GM18519 (cell line): ENCODE data around the gene SMO.

Experiments
- ATAC-seq: cut with Tn5 transposase; IDR thresholded peaks from one replicate; pipeline ENCODE4 v1.9.1; 2021; ENCODE audit warnings: mild to moderate bottlenecking, moderate library complexity; ENCODE audit not compliant: unreplicated experiment, low FRiP score

The SMO gene

GRCh38 chr7:129188372-129188891 lies at the start of gene SMO:
Gene SMO (plus strand): TSS chr7:129188633. CDS start chr7:129189152, 519 bp downstream.
- no peak for ATAC-seq

GRCh38 chr7:129143724-129144094 lies 44.7 kb upstream of the SMO start:
- ATAC-seq: no peak

- ATAC-seq: peak; percentile 60
Observed at GRCh38 chr7:129144095-129144833, 44.2 kb upstream of the SMO start, which contains the start of gene TSPAN33. Gene TSPAN33 (plus strand): TSS chr7:129144707. CDS start chr7:129144981, 274 bp downstream.

- ATAC-seq: peak; percentile 20
Observed at GRCh38 chr7:129144834-129145668, 43.4 kb upstream of the SMO start.

GRCh38 chr7:129146237-129146979 lies 42.0 kb upstream of the SMO start:
- ATAC-seq: peak; percentile 38

GRCh38 chr7:129147731-129148130 lies 40.7 kb upstream of the SMO start:
- no peak for ATAC-seq

GRCh38 chr7:129149511-129149910 lies 38.9 kb upstream of the SMO start:
- no peak for ATAC-seq

- no peak for ATAC-seq
Observed at GRCh38 chr7:129150199-129150996, 38.0 kb upstream of the SMO start.

GRCh38 chr7:129157651-129158050 lies 30.8 kb upstream of the SMO start:
- ATAC-seq: no peak

GRCh38 chr7:129159539-129159938 lies 28.9 kb upstream of the SMO start:
- no peak for ATAC-seq

GRCh38 chr7:129160161-129160905 lies 28.1 kb upstream of the SMO start:
- ATAC-seq: no peak

- no peak for ATAC-seq
Observed at GRCh38 chr7:129161524-129162225, 26.8 kb upstream of the SMO start.

GRCh38 chr7:129162732-129163131 lies 25.7 kb upstream of the SMO start:
- ATAC-seq: no peak

- no peak for ATAC-seq
Observed at GRCh38 chr7:129163875-129164544, 24.4 kb upstream of the SMO start.

GRCh38 chr7:129166745-129167144 lies 21.7 kb upstream of the SMO start:
- no peak for ATAC-seq

GRCh38 chr7:129167817-129168216 lies 20.6 kb upstream of the SMO start:
- no peak for ATAC-seq

GRCh38 chr7:129168231-129169021 lies 20.0 kb upstream of the SMO start:
- ATAC-seq: no peak
